ENCODE data around the gene JUN. TPM values are rescaled to one million over a fixed set of nuclear protein-coding genes. Genes with fewer than 3 reads are reported as not detected.

The JUN gene
- total RNA-seq, 1 donor from 2014 or later, result 10.2 TPM

GRCh38 chr1:58811303-58811702 is 27.5 kb upstream of the JUN start:
- Histone ChIP-seq H3K36me3 (no peaks in the 10 kb centered on the region), H3K27me3 (peaks cover 34% of the 10 kb centered on the region), H3K4me1 (peaks cover 6% of the 10 kb centered on the region), H2AFZ (replicated peaks) (no peak overlapping the region), H3F3A (ENCODE audit: low read depth) (no peaks in the 10 kb centered on the region), H3K9me3 (ENCODE audit: low read depth) (no peaks in the 10 kb centered on the region), H4K20me1 (ENCODE audit: low read depth) (no peaks in the 10 kb centered on the region), H3K4me2 (no peak overlapping the region), H3K9ac (no peak overlapping the region), H3K27ac (no peak overlapping the region), H3K79me2 (ENCODE audit: low read depth) (no peaks in the 10 kb centered on the region), H3K4me3 (no peak overlapping the region)
- peaks cover 14% of the 10 kb centered on the region for H3K4me1 Mint-ChIP-seq
- no peak overlapping the region for H3K27ac Mint-ChIP-seq
- no peaks in the 10 kb centered on the region for H3K36me3 Mint-ChIP-seq
- TF ChIP-seq EZH2 (IDR thresholded peaks at IDR 0.05) (no peak), CTCF (IDR thresholded peaks at IDR 0.05) (no peak), EZH2phosphoT487 (IDR thresholded peaks at IDR 0.05) (no peak)
- DNase-seq (ENCODE audit: low spot score), result no peak
- H3K27me3 Mint-ChIP-seq (ENCODE audit: insufficient read depth, low read depth), result peaks cover 3% of the 10 kb centered on the region
- no peaks in the 10 kb centered on the region for H3K9me3 Mint-ChIP-seq
- no peak overlapping the region for H3K4me3 Mint-ChIP-seq

DNA sequence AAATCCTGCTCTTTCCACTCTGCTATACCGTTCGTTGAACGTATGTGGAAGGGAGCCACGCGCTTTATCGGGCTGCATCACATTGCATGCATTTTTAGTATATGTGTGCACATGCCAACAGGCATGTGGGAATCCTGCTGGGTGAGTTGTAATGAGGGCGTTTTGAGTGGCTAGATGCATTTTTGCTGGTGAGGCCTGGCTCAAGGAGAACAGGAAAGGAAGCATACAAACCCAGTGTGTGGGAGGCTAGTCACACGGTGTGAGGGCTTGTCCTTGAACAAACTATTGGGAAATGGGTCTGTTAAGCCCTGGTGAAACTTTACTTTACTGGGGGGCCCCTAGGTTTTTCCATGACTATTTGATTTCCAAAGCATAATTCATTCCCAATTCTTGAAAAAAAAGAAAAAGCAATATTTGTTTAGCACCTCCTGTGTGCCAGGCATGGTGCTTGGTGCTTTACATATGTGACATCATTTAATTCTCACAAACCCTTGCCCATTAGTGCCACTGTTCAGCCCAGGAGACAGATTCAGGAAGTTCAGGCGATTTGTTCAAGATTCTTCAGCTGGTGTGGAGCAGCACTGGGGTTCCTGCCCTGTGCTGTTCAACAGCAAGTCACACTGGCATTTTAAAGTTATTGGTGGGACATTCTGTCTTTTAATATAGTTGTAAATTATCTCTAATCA is 25.6 kb upstream of the JUN start:
- Histone ChIP-seq H3K4me1 (no peaks in the 10 kb centered on the region), H3K9me3 (ENCODE audit: low read depth) (no peaks in the 10 kb centered on the region), H3K27me3 (peaks cover 17% of the 10 kb centered on the region), H3K4me2 (no peak overlapping the region), H3K79me2 (ENCODE audit: low read depth) (no peaks in the 10 kb centered on the region), H3K4me3 (no peak overlapping the region), H2AFZ (replicated peaks) (no peak overlapping the region), H3K9ac (no peak overlapping the region), H3F3A (ENCODE audit: low read depth) (no peaks in the 10 kb centered on the region), H4K20me1 (ENCODE audit: low read depth) (no peaks in the 10 kb centered on the region), H3K27ac (no peak overlapping the region), H3K36me3 (no peaks in the 10 kb centered on the region)
- no peak overlapping the region for H3K4me3 Mint-ChIP-seq
- no peaks in the 10 kb centered on the region for H3K9me3 Mint-ChIP-seq
- H3K4me1 Mint-ChIP-seq, result peaks cover 5% of the 10 kb centered on the region
- H3K36me3 Mint-ChIP-seq, result no peaks in the 10 kb centered on the region
- H3K27ac Mint-ChIP-seq, result no peak overlapping the region
- TF ChIP-seq CTCF (IDR thresholded peaks at IDR 0.05), result no peak
- no peak for TF ChIP-seq EZH2phosphoT487 (IDR thresholded peaks at IDR 0.05)
- no peak for TF ChIP-seq EZH2 (IDR thresholded peaks at IDR 0.05)
- peaks cover 3% of the 10 kb centered on the region for H3K27me3 Mint-ChIP-seq (ENCODE audit: insufficient read depth, low read depth)
- DNase-seq (ENCODE audit: low spot score), result no peak

- H3K4me3 ChIP-seq, result no peak overlapping the region
- H3K9me3 ChIP-seq (ENCODE audit: low read depth), result no peaks in the 10 kb centered on the region
- H3K27me3 ChIP-seq, result peaks cover 3% of the 10 kb centered on the region
- DNase-seq (ENCODE audit: low spot score), result no peak
- TF ChIP-seq CTCF (IDR thresholded peaks at IDR 0.05) (no peak), EZH2phosphoT487 (IDR thresholded peaks at IDR 0.05) (no peak), EZH2 (IDR thresholded peaks at IDR 0.05) (no peak)
- no peaks in the 10 kb centered on the region for H3F3A ChIP-seq (ENCODE audit: low read depth)
- H3K4me1 ChIP-seq, result no peaks in the 10 kb centered on the region
- H4K20me1 ChIP-seq (ENCODE audit: low read depth), result no peaks in the 10 kb centered on the region
- no peaks in the 10 kb centered on the region for H3K36me3 Mint-ChIP-seq
- no peaks in the 10 kb centered on the region for H3K36me3 ChIP-seq
- H2AFZ ChIP-seq (replicated peaks), result no peak overlapping the region
- no peak overlapping the region for H3K4me2 ChIP-seq
- H3K27ac Mint-ChIP-seq, result no peak overlapping the region
- H3K27ac ChIP-seq, result no peak overlapping the region
- no peaks in the 10 kb centered on the region for H3K79me2 ChIP-seq (ENCODE audit: low read depth)
- H3K9ac ChIP-seq, result no peak overlapping the region
- H3K4me3 Mint-ChIP-seq, result no peak overlapping the region
- no peaks in the 10 kb centered on the region for H3K9me3 Mint-ChIP-seq
- H3K27me3 Mint-ChIP-seq (ENCODE audit: insufficient read depth, low read depth), result peaks cover 2% of the 10 kb centered on the region
- no peaks in the 10 kb centered on the region for H3K4me1 Mint-ChIP-seq
These were observed 24.2 kb upstream of the JUN start for GRCh38 chr1:58808077-58808476.

Data from neural progenitor cell (in vitro differentiated cells).